GM19452 (cell line): Measurements from ENCODE around the gene SPTBN1.

Experiments
- ATAC-seq: cut with Tn5 transposase; IDR thresholded peaks from one replicate; pipeline ENCODE4 v1.9.1; 2021; ENCODE audit not compliant: unreplicated experiment

SPTBN1 gene

DNA sequence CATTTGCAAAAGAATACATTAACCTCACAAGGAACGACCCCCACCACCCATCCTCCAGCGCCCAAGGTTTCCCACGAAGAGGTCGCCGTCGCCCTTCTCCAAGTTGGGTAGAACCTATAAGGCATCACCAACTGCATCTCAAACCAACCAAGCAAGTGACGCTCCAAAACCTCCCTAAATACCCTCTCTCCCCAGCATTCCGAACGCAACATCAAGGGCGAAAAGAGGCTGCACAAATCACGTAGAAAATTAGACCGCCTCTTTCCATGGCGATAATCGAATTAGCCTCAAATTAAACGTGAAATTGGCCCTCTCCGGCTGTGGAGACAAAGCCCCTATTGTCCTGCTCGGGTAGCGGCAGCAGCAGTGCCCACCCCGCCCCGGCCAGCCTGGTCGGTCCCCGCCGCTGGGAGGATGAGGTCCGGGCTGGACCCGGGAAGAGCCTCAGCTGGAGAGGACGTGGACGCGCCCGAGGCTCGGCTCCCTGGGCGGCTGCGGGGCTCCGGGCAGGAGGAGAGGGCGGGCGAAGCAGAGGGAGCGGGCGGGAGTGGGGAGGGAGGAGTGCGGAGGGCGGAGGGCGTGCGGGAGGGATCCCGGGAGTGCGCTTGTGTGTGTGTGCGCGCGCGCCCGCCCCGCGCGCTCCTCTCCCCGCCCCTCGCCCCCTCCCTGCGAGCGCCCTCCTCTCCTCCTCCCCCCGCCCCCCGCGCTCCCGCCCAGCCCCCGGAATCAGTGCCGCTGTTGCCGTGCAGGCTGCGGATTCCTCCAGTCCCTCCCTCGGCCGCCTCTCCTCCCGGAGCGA lies at the start of gene SPTBN1:
Gene SPTBN1, plus strand, starts transcription at position 765 of the 799 bp plus-strand sequence. CDS start 70,092 bp downstream, outside the sequence.
- no peak for ATAC-seq

DNA sequence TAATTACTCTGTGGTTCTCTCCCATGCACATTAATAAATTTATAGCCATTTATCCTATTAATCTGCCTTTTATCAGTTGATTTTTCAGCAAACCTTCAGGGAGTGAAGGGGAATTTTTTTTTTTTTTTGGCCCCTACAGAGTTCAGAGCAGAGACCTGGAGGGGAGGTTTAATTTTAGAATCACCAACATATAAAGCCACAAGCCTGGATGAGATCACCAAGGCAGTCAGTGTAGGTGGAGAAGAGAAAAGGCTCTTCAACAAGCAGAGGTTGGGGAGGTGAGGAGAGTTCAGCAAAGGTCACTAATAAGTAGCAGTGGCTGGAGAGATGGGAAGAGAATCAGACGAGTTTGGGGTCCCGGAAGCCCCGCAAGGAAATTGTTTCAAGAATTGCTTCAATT lies 48.4 kb upstream of the SPTBN1 start:
- ATAC-seq, result no peak

DNA sequence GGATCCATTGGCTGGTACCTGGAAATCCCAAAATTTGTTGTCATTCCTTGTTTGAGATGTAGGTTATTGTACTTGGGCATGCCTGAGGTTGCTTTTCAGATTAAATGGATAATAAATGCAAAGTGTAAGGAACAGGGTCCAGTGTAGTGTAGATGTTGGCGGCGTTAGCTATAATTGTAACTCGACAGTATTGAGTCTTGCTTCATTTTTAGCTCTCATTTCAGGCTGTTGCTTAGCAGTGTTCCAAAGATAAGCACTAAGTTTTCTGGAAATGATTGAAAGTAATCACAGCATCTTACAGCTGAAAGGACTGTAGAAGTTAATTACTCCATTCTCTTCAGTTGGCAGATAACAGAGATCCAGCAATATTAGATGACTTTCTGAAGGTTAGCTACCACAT lies 47.8 kb upstream of the SPTBN1 start:
- ATAC-seq, result no peak

DNA sequence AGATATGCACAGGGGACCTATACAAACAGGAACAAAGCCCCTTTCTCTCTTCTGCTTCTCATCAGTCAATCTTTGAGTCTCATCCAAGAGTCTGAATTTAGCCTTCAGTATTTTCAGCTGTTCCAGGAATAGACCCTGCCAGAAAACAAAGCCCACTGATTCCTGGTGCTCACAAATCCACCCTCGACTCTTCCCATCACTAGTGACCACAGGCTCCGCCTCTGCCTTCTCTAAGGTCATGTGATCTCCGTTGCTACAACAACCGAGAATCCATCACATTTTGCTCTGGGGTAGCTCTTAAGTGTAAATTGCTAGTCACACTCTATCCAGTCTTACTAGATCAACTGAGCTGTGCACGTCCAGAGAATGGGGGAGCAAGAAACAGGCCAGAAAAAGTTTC lies 46.4 kb upstream of the SPTBN1 start:
- no peak for ATAC-seq

DNA sequence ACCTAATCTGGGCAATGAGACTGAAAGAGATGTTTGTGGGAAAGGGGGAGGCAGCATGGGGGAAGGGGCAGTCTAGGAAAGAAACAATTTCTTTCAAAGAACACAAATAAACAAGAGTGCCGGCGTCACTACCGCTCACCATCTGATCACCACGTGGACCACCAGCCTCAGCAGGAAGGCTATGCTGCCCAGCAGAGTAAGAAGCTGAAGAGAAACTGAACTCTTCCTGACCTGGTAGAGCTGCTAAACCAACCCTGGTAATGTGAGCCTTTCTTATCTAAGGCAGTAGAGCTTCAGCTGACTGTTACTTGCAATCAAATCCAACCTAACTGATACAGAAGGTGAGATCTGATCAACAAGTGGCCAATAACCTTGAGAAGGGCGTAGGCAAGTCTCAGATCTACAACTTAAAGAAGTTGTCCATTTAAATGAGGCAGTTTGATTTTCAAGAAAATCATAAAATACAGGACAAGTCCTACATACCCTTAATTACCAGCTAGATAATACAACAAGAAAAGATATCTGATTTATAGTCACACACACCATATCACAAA lies 44.2 kb upstream of the SPTBN1 start:
- no peak for ATAC-seq

DNA sequence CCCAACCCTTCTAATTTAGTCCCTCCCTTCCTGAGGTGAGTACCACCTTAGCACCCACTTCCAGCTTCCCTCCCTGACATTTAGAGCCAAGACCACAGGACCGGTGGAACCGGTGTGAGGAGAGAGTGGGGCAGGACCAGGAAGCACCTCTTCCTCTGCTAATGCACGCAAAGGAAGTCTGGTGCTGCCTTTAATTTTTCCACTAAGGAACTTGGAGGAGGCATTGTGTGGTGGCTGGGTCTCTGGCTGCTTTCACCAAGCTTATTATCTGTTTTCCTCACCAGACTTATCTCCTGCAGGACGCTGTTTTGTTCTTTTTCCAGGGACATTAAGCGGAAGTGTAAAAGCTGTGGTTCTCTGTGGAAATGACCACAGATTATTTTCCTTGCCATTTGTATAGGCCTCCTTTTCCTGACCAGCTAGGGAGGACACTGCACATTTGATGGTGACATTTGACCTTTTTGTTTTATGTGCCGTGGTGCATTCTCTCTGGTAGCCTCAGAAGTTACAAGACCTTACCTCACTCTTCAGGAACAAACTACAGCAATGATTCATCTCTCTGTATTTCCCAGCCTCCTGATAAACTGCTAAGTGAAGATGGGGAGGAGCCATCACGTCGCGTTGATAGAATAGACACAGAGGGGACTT lies 39.8 kb upstream of the SPTBN1 start:
- ATAC-seq, result no peak

DNA sequence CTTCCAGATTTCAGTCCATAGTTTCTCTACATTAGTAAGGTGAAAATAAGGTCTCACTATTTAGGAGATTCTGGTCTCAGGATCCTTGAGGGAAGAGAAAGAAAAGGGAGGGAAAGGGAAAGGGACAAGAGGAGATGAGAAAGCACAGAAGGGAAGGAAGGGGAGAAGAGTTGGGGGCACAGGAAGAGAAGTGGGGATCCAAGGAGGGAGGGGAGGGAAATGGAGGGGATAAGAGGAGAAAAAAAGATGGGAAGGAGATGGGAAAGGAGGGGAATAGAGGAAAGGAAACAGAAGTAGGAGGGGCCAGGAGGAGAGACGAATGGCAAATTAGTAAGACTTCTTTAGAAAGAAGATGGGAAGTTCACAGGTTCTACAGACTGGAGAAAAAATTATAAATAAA lies 39.2 kb upstream of the SPTBN1 start:
- no peak for ATAC-seq

DNA sequence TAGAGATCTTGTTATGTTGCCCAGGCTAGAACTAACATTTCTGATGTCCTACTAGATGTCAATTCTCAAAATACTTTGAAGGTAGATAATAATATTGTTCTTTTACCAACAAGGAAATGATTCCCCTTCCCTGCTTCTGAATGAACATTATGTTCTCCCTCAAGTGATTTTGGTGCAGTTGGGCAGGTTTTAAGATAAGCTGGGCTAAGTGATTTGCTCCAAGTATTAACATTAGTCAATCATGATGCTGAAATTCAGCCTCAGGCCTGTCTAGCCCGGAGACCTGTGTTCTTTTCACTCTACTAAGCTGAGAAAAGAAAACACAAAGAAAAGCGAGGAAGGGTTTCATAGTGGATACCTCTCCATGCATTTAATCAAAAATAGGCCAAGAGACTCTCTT lies 38.5 kb upstream of the SPTBN1 start:
- no peak for ATAC-seq

DNA sequence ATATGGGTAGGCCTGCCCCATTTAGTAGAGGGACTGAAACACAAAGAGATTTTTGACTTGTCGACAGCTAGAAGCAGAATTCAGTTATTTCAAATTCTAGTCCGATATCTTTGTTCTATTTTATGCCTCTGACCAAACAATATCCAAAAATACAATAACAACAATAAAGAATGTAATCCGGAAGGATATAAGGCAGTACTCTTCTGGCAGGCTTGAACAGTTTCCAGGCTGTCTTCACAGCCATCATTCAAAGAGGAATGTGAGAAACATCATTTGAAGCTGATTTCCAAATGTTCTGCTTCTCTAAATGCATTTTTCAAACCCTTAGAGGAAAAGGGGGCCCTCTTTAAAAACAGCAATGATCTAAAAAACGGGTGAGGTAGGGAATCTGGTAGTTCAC lies 36.7 kb upstream of the SPTBN1 start:
- no peak for ATAC-seq

DNA sequence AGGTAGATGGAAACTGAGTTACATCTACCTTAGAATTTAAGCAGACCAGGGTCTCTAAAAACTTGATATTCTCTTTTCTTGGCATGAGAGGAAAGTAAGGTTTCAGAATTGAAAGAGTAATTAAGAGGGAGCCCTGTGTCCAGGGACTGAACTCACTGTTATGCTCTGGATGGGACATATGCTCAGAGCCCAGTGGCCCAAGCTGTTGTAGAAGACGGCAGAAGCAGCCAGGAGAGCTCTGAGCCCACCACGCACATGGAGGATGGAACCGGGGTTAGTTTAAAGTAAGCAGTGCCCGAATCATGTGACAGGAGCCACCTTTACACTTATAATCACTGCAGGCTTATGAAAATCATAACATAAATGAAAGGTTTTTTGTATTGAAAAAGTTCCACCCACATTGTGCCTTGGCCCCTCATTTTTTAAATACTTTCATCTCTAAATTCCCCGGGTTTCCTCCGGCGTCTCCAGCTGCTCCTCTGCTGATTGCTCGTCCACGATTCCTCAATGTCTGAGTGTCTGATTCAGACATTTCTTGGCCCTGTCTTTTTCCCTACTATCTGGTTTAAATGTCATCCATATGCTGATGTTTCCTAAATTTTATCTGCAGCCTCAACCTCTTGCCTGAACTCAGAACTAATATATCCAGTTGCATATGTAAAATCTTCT lies 36.1 kb upstream of the SPTBN1 start:
- no peak for ATAC-seq

DNA sequence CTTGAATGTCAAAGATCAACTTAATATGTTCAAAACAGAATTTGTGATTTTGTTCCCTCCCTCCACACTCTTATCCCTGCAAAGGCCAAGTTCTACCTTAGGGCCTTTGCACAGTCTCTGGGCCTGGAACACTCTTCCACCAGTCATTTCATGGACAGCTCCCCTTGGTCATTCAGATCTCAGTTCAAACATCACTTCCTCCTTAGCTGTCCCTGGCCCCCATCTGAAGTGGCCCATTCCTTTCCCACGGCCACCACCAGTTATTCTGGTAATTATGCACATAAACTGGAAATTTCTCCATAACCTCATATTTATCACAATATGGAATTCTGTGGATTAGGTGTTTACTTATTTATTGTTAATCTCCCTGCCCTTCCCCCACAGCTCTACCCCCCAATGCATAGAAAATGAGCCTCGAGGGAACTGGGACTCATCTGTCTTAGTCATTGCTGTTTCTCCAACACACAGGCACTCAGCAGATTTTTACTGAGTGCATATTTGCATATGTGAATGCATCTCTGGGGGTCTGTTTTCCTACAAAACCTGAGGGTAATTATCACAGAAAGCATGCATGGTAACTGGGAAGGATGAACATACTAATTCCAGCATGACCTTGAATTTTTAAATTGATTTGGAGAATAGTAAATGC lies 35.5 kb upstream of the SPTBN1 start:
- ATAC-seq, result no peak

DNA sequence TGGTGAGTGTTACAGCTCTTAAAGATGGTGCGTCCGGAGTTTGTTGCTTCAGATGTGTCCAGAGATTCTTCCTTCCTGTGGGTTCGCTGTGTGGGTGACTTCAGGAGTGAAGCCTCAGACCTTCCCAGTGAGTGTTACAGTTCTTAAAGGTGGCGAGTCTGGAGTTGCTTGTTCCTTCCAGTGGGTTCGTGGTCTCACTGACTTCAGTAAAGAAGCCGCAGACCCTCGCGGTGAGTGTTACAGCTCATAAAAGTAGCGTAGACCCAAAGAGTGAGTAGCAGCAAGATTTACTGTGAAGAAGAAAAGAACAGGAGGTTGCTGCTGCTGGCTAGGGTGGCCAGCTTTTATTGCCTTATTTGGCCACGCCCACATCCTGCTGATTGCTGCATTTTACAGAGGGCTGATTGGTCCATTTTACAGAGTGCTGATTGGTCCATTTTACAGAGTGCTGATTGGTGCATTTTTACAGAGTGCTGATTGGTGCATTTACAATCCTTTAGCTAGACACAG lies 34.0 kb upstream of the SPTBN1 start:
- ATAC-seq, result no peak

DNA sequence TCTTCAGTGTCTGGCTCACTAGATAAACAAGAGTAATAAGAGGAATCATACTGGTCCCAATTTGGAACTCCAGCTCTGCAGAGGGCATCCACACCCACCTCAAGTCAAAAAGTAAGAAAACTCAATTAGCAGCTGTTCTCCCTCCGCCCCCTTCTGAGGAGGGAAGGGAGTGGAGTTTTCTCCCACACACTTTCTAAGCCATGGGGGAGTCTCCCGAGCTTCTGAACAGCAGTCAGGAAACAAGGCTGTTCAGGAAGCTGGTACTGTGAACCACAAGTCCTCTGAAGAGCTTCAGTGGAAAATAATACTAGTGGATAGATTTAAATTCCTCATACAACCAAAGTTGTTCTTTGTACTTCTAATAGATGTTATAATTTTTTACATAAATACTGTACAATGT lies 32.9 kb upstream of the SPTBN1 start:
- no peak for ATAC-seq

DNA sequence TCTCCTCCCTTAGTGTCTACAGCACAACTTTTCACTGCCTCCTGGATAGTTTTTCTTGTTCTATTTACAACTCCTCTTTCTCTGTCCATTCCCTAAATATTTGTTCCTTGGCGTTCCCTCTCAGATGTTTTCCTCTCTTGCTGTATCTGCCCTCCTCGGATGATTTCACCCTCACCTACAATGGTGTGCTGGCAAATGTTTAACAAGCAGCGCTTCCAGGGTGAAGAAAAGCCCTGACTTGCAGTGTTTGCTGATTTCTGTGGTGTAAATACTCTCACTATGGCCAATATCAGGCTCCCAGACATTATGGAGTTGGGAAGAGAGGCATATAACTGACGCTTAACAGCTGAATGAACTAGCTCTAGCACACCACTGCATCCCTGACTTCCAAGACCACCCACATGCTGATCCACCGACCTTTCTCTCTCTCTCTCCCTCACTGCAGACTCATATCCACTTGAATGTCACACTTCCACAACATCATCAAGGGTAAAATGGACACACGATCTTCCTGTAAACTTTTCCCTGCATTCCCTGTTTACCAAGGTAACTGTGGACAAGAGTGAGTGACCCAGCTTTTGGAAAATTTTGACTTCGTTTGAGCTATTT lies 31.5 kb upstream of the SPTBN1 start:
- ATAC-seq, result no peak

DNA sequence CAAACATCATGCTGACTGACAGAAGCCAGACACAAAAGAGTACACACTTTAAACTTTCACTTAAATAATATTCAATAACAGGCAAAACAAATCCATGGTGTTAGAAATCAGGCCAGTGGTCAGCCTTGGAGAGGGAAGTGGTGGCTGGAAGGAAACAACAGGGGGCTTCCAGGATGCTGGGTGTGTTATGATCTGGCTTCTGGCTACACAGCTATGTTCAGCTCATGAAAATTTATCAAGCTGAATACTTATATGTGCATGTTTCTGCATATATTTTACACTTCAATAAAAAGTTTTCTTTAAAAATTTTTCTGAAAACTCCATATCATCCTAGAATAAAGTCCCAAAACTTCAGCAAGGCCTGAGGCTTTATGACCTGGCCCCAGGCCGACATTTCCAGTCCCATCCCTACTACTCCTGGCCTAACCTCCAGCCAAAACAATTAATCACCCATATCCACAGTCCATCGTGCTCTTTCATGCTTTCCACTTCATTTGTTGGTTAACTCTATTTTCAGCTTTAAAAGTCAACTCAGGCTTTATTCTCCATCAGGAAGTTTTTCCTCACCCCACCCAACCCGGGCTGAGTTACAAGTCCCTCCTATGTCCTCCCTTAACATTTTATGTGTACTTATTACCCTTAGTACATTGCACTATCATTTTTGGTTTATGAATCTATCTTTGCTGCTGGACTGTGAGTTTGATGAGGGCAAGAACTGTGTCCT lies 27.9 kb upstream of the SPTBN1 start:
- no peak for ATAC-seq

DNA sequence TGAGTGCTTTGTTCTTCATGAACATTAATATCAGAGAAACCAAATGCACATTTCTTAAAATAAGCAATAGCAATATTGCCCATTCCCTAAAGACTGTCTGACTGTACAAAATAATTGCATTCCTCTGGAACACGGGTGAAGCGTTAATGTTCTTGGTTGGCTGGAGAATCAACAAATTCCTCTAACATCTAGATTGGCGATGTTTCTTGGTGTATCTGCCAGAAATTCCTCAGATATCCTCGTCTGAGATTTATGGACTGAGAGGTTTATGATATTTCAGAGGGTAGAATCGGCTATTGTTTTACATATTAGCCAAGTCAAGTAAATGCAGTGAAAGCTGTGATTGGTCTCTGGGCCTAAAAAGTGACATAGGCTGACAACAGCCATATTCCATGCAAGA lies 27.1 kb upstream of the SPTBN1 start:
- no peak for ATAC-seq

DNA sequence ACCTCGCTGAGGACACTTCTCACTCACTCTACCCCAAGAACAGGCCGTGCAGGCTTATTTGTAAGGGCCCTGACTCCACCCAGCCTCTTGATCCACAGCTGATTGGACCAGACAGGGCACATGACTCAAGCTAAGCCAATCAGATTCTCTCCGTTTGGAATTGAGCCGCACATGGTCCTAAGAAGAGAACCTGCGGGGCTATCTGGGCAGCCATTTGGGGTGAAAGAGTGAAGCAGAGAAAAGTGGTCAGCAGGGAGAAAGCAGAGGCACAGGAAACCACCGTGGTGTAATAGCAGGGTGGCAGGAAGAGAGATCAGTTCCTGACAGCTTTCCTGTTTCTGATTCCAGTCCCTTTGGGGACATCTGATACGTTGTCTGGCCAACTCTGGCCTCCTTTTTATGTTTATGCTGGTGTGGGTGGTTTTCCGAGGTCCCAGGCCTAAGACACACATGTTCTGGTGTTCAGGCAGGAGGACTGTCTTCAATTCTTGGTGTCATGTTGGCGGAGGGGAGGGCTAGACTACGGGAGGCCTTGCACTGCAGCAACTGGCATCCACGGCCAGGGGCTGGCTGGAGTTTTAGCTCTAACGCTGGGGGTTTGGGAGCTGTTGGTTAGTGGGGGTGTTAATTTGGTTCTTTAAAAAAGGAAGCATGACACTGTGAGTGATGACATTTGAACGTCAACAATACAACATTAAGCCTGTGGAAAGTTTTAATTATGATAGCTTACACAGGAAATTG lies 26.1 kb upstream of the SPTBN1 start:
- no peak for ATAC-seq

DNA sequence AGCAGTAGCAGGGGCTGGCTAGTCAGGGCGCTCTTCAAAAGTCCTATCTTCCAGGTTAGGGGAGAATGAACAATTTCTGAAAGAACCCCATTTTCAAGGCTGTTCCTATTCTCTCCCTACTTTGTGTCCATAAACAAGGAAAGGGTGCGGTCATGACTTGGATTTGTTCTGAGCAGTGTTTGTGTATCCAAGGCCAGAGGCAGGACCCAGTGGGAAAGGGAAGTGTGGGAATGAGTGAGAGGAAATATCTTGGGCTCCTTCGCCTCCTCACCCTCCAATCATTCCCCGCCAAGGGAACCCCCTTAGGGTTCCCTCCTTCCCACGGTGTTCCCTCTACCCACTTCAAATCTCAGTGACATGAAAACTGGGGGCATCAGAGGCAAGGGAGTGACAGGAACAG lies 25.5 kb upstream of the SPTBN1 start:
- ATAC-seq, result no peak

DNA sequence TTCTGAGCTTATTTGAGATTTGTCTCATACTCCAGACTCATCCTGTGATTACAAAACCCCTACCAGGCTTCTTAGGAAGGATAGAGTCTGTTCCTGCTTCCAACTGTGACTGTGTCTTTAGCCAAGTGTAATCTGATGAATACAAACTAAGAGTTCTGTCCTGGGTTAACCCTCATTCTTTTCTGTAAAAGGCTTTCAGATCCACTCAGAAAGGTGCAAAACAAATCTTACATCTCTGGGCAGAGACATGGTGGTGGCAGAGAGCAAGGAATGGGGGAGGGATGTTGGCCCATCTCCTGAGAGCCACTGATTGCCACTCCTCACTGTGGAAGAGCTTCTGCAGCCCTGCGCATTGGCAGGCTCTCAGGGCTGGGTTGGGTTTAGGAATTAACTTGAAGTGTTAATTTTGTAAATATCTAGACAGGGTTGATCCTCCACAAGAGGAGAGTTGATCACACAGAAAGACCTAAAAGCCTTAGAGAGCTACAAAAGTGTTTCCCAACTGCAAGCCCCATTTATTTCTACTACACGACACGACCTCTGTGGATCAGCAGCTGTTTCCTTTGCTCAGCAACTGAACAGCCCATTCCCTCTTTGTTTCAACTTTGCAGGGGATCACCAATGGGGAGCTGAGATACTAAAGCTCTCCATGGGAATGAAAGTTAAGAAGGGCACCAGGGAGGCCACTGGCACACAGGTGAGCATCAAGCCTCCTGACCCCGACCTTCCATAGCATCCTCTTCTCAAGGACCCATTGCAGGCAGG lies 23.7 kb upstream of the SPTBN1 start:
- ATAC-seq, result no peak
